B cell (primary cell): ENCODE results near the gene MAN1A2. TPM values are rescaled to one million over a fixed set of nuclear protein-coding genes. Genes with fewer than 3 reads are reported as not detected.

Experiments
- ATAC-seq: fragments of 200-7000 bp; cut with Tn5 transposase; one replicate; pipeline ENCODE4 v1.10.0; 2021; ENCODE audit warnings: low read depth, mild to moderate bottlenecking, moderate number of reproducible peaks, moderate library complexity
- CTCF ChIA-PET: fragments of 350-600 bp; sonication (Branson Sonifier 250); formaldehyde crosslinking; loops from one replicate; lab custom pipeline; 2021; ENCODE audit warnings: antibody characterized with exemption, inconsistent platforms; lab: Charles Lee
- POLR2A ChIA-PET: fragments of 350-600 bp; sonication (Branson Sonifier 250); formaldehyde crosslinking; loops from one replicate; lab custom pipeline; 2021; ENCODE audit warnings: antibody characterized with exemption; lab: Charles Lee
- DNase-seq: peaks from one replicate; pipeline ENCODE4 v3.0.0; 2013
- H2AFZ ChIP-seq: 2 replicates; pipeline ENCODE4 v1.6.1; 2012; ENCODE audit warnings: mild to moderate bottlenecking, low read depth, low read length; ENCODE audit not compliant: insufficient read depth, poor library complexity, severe bottlenecking
- H3K27ac ChIP-seq, 2 donors: 1 replicate in 1 of 2; 2 replicates in 1 of 2; pipeline ENCODE4 v1.5.1; 2012 to 2013; ENCODE audit warnings: low read length in 2 of 2, mild to moderate bottlenecking in 2 of 2, moderate library complexity in 1 of 2
- H3K27me3 ChIP-seq, 4 experiments: fragments of 200-600 bp in 1 of 4; sonication (generic) in 1 of 4; replicated peaks in 1 of 4; 1 replicate in 2 of 4; 2 replicates in 2 of 4; pipeline versions ENCODE4 v1.6.1 to v1.7.0; 2013 to 2016; ENCODE audit warnings: low read length in 3 of 4, mild to moderate bottlenecking in 2 of 4, mixed read lengths in 1 of 4, moderate library complexity in 1 of 4; ENCODE audit not compliant: insufficient read depth in 4 of 4, control insufficient read depth in 3 of 4; ENCODE audit errors: control extremely low read depth in 1 of 4
- H3K36me3 ChIP-seq, 2 experiments: replicated peaks in 1 of 2; 1 replicate in 1 of 2; 2 replicates in 1 of 2; pipeline versions ENCODE4 v1.6.1 to v1.7.1; 2013; ENCODE audit warnings: low read length in 1 of 2; ENCODE audit not compliant: insufficient read depth in 2 of 2, control insufficient read depth in 1 of 2; ENCODE audit errors: control extremely low read depth in 1 of 2, extremely low read depth in 1 of 2
- H3K4me1 ChIP-seq, 2 donors: fragments of 200-600 bp in 1 of 2; sonication (generic) in 1 of 2; 1 replicate in 1 of 2; 2 replicates in 1 of 2; pipeline versions ENCODE4 v1.5.1 to v1.6.1; 2013 to 2017; ENCODE audit warnings: low read length in 2 of 2; ENCODE audit not compliant: control insufficient read depth in 2 of 2, insufficient read depth in 2 of 2
- H3K4me2 ChIP-seq: replicated peaks from 2 replicates; pipeline ENCODE3; 2012; ENCODE audit warnings: mild to moderate bottlenecking, low read depth, low read length; ENCODE audit not compliant: poor library complexity, severe bottlenecking
- H3K4me3 ChIP-seq, 5 experiments: fragments of 200-600 bp in 1 of 5; sonication (generic) in 1 of 5; 1 replicate in 3 of 5; 2 replicates in 2 of 5; pipeline versions ENCODE4 v1.5.1 to v1.7.0; 2011 to 2016; ENCODE audit warnings: low read length in 4 of 5, mild to moderate bottlenecking in 4 of 5, low read depth in 2 of 5, control low read depth in 1 of 5, moderate library complexity in 1 of 5; ENCODE audit not compliant: insufficient read depth in 1 of 5; ENCODE audit errors: control extremely low read depth in 1 of 5, extremely low read depth in 1 of 5
- H3K79me2 ChIP-seq: fragments of 200-600 bp; sonication (generic); one replicate; pipeline ENCODE4 v1.6.0; 2016; ENCODE audit warnings: low read length; ENCODE audit not compliant: control insufficient read depth, insufficient read depth
- H3K9ac ChIP-seq: fragments of 200-600 bp; sonication (generic); 2 replicates; pipeline ENCODE4 v1.6.1; 2017; ENCODE audit warnings: mild to moderate bottlenecking, low read length, moderate library complexity
- H3K9me3 ChIP-seq, 3 donors: one replicate each; pipeline versions ENCODE4 v1.6.1 to v1.7.1; 2013; ENCODE audit warnings: low read length in 2 of 3; ENCODE audit not compliant: control insufficient read depth in 2 of 3, insufficient read depth in 1 of 3; ENCODE audit errors: control extremely low read depth in 1 of 3
- H4K20me1 ChIP-seq: 2 replicates; pipeline ENCODE4 v1.6.0; 2012; ENCODE audit warnings: mild to moderate bottlenecking, low read length; ENCODE audit not compliant: insufficient read depth, control insufficient read depth, poor library complexity, severe bottlenecking
- H3K27ac Mint-ChIP-seq: one replicate; pipeline ENCODE4 v1.8.0; 2021; ENCODE audit warnings: mixed read lengths
- H3K27me3 Mint-ChIP-seq: one replicate; pipeline ENCODE4 v1.8.0; 2021; ENCODE audit warnings: mixed read lengths
- H3K4me1 Mint-ChIP-seq: one replicate; pipeline ENCODE4 v1.8.0; 2021; ENCODE audit warnings: mixed read lengths
- H3K4me3 Mint-ChIP-seq: one replicate; pipeline ENCODE4 v1.8.0; 2021; ENCODE audit warnings: mixed read lengths
- H3K9me3 Mint-ChIP-seq: one replicate; pipeline ENCODE4 v1.8.0; 2022; ENCODE audit warnings: mixed read lengths; ENCODE audit not compliant: insufficient read depth
- CTCF ChIP-seq: fragments of 200-600 bp; IDR thresholded peaks from one replicate; pipeline ENCODE4 v1.8.0; 2022; ENCODE audit warnings: antibody characterized with exemption, mild to moderate bottlenecking
- EZH2 ChIP-seq: IDR thresholded peaks from 2 replicates; pipeline ENCODE4 v1.6.1; 2012; ENCODE audit warnings: borderline replicate concordance, low read depth, mild to moderate bottlenecking, moderate library complexity, low read length; ENCODE audit not compliant: insufficient read depth, poor library complexity, severe bottlenecking
- WGBS: methylation state at CpG from one replicate; pipeline ENCODE4 v1.1.5; 2013; ENCODE audit warnings: missing lambda C conversion rate; ENCODE audit not compliant: insufficient coverage; 5-methylcytosine and 5-hydroxymethylcytosine counted together
- intact Hi-C: fragments of 100-400 bp; cut with micrococcal nuclease; formaldehyde crosslinking; loops from one replicate; pipeline ENCODE4 v1.10.0; 2022
- polyA plus RNA-seq: library from polyadenylated mRNA; depleted of rRNA; stranded (reverse); fragments of >200 nt; gene quantifications from 2 replicates; pipeline ENCODE4 v1.2.3, GENCODE V29; 2012
- total RNA-seq, 2 donors: library from RNA; stranded (reverse); fragments of 120-200 nt in 1 of 2; gene quantifications; 1 replicate in 1 of 2; 2 replicates in 1 of 2; pipeline versions ENCODE4 v1.2.3 to v1.2.4, GENCODE V29; 2013 to 2022

MAN1A2 gene
- total and polyA plus RNA-seq, 2 donors (not counting 1 experiment from before 2014, with no cell fraction given) = 4.6 to 55.6 TPM

GRCh38 chr1:117501281-117501680 is 134.0 kb downstream of the MAN1A2 start:
- ATAC-seq (no peak), DNase-seq (no peak)
- H3K4me2 ChIP-seq = no peak overlapping the region
- Mint-ChIP-seq H3K27me3 (no peaks in the 10 kb centered on the region), H3K4me1 (no peaks in the 10 kb centered on the region), H3K9me3 (no peaks in the 10 kb centered on the region), H3K4me3 (no peak overlapping the region), H3K27ac (no peak overlapping the region)
- H3K4me3 ChIP-seq = no peak overlapping the region
- ChIA-PET POLR2A (no interaction called here), CTCF (no interaction called here)
- H3K9ac ChIP-seq = no peak overlapping the region
- no peak overlapping the region for H3K27ac ChIP-seq
- WGBS = no CpG with 5 or more reads among the region's 3 CpGs
- TF ChIP-seq CTCF (no peak), EZH2 (no peak)
- no peaks in the 10 kb centered on the region for H3K9me3 ChIP-seq
- H3K27me3 ChIP-seq = no peaks in the 10 kb centered on the region
- no peaks in the 10 kb centered on the region for H3K4me1 ChIP-seq
- H2AFZ ChIP-seq = no peak overlapping the region
- no peaks in the 10 kb centered on the region for H4K20me1 ChIP-seq
- H3K36me3 ChIP-seq = peaks cover 5 to 20% of the 10 kb centered on the region in 2 experiments
- H3K79me2 ChIP-seq = no peaks in the 10 kb centered on the region
- intact Hi-C loops = no loop called here

GRCh38 chr1:117511273-117511672 is 144.0 kb downstream of the MAN1A2 start:
- no CpG with 5 or more reads among the region's 3 CpGs for WGBS
- Histone ChIP-seq H3K4me1 (no peaks in the 10 kb centered on the region), H3K27me3 (no peaks in the 10 kb centered on the region), H2AFZ (no peak overlapping the region), H3K9me3 (no peaks in the 10 kb centered on the region), H3K27ac (no peak overlapping the region), H3K4me3 (no peak overlapping the region), H3K36me3 (peaks cover 0 to 14% of the 10 kb centered on the region in 2 experiments), H3K9ac (no peak overlapping the region), H3K79me2 (no peaks in the 10 kb centered on the region), H4K20me1 (no peaks in the 10 kb centered on the region), H3K4me2 (no peak overlapping the region)
- ChIA-PET POLR2A (no interaction called here), CTCF (interaction anchor here (0.6 to 10.6 kb wide), 6 partner anchors 15 to 385 kb away, joined by 3 to 427 read pairs (median 54); no protein-coding TSS in a partner anchor)
- no peak overlapping the region for H3K27ac Mint-ChIP-seq
- no peak for TF ChIP-seq EZH2
- no peak for TF ChIP-seq CTCF
- no peaks in the 10 kb centered on the region for H3K9me3 Mint-ChIP-seq
- DNase-seq (no peak), ATAC-seq (no peak)
- H3K4me3 Mint-ChIP-seq = no peak overlapping the region
- no peaks in the 10 kb centered on the region for H3K27me3 Mint-ChIP-seq
- intact Hi-C loops = no loop called here
- H3K4me1 Mint-ChIP-seq = peaks cover 5% of the 10 kb centered on the region
